ENCODE measurements around the gene GNPTAB. TPM values are rescaled to one million over a fixed set of nuclear protein-coding genes. Genes with fewer than 3 reads are reported as not detected.

The GNPTAB gene
- total and polyA plus RNA-seq, 2 donors (not counting 1 experiment from before 2014, with no cell fraction given), result 10.4 to 79.4 TPM

- H3K9me3 Mint-ChIP-seq (ENCODE audit: insufficient read depth), result no peaks in the 10 kb centered on the region
- H4K20me1 ChIP-seq (ENCODE audit: control insufficient read depth, insufficient read depth, low read length, poor library complexity, severe bottlenecking), result peaks cover 40% of the 10 kb centered on the region
- no peaks in the 10 kb centered on the region for H3K36me3 ChIP-seq (replicated peaks in 1 of 2; ENCODE audit: control extremely low read depth in 1 of 2, control insufficient read depth in 1 of 2, extremely low read depth in 1 of 2, insufficient read depth in 2 of 2, low read length in 1 of 2)
- H3K4me1 ChIP-seq (ENCODE audit: control insufficient read depth in 2 of 2, insufficient read depth in 2 of 2, low read length in 2 of 2), result peaks cover 16 to 40% of the 10 kb centered on the region in 2 donors
- peaks cover 81% of the 10 kb centered on the region for H3K79me2 ChIP-seq (ENCODE audit: control insufficient read depth, insufficient read depth, low read length)
- ATAC-seq (ENCODE audit: low read depth) (no peak), DNase-seq (no peak)
- H3K27me3 ChIP-seq (replicated peaks in 1 of 4; ENCODE audit: control extremely low read depth in 1 of 4, control insufficient read depth in 3 of 4, insufficient read depth in 4 of 4, low read length in 3 of 4), result no peaks in the 10 kb centered on the region
- TF ChIP-seq EZH2 (IDR thresholded peaks at IDR 0.05; ENCODE audit: borderline replicate concordance, insufficient read depth, low read depth, low read length, poor library complexity, severe bottlenecking), result no peak
- TF ChIP-seq CTCF (IDR thresholded peaks at IDR 0.05), result no peak
- H3K4me3 ChIP-seq (ENCODE audit: control extremely low read depth in 1 of 5, extremely low read depth in 1 of 5, insufficient read depth in 1 of 5, low read depth in 2 of 5, low read length in 4 of 5), result no peak overlapping the region
- no peak overlapping the region for H3K9ac ChIP-seq (ENCODE audit: low read length)
- ChIA-PET CTCF (interaction anchor here (1.4 kb wide), 1 partner anchor 18 kb away, joined by 4 read pairs; no protein-coding TSS in a partner anchor), POLR2A (no interaction called here)
- intact Hi-C loops (cut with micrococcal nuclease), result no loop called here
- peaks cover 0 to 1% (median 0%) of the 10 kb centered on the region in 3 donors for H3K9me3 ChIP-seq (ENCODE audit: control extremely low read depth in 1 of 3, control insufficient read depth in 2 of 3, insufficient read depth in 1 of 3, low read length in 2 of 3)
- no peaks in the 10 kb centered on the region for H3K27me3 Mint-ChIP-seq
- no peak overlapping the region for H2AFZ ChIP-seq (ENCODE audit: insufficient read depth, low read depth, low read length, poor library complexity, severe bottlenecking)
- no peak overlapping the region for H3K4me3 Mint-ChIP-seq
- no CpG with 5 or more reads among the region's 1 CpG for WGBS (ENCODE audit: insufficient coverage)
- no peak overlapping the region for H3K4me2 ChIP-seq (replicated peaks; ENCODE audit: low read depth, low read length, poor library complexity, severe bottlenecking)
- no peak overlapping the region for H3K27ac ChIP-seq (ENCODE audit: low read length in 2 of 2)
- peaks cover 55% of the 10 kb centered on the region for H3K4me1 Mint-ChIP-seq
- H3K27ac Mint-ChIP-seq, result no peak overlapping the region
Observed at GRCh38 chr12:101706403-101706802, 124.4 kb downstream of the GNPTAB start.

GRCh38 chr12:101703487-101703886 lies 127.3 kb downstream of the GNPTAB start:
- peak overlapping the region; percentile 4 for H3K4me2 ChIP-seq (replicated peaks; ENCODE audit: low read depth, low read length, poor library complexity, severe bottlenecking)
- no peaks in the 10 kb centered on the region for H3K9me3 ChIP-seq (ENCODE audit: control extremely low read depth in 1 of 3, control insufficient read depth in 2 of 3, insufficient read depth in 1 of 3, low read length in 2 of 3)
- H3K4me3 Mint-ChIP-seq, result no peak overlapping the region
- no peaks in the 10 kb centered on the region for H3K36me3 ChIP-seq (replicated peaks in 1 of 2; ENCODE audit: control extremely low read depth in 1 of 2, control insufficient read depth in 1 of 2, extremely low read depth in 1 of 2, insufficient read depth in 2 of 2, low read length in 1 of 2)
- no peak overlapping the region for H3K9ac ChIP-seq (ENCODE audit: low read length)
- ATAC-seq (ENCODE audit: low read depth) (no peak), DNase-seq (no peak)
- H3K9me3 Mint-ChIP-seq (ENCODE audit: insufficient read depth), result no peaks in the 10 kb centered on the region
- H3K4me1 ChIP-seq (ENCODE audit: control insufficient read depth in 2 of 2, insufficient read depth in 2 of 2, low read length in 2 of 2), result peaks cover 24 to 39% of the 10 kb centered on the region in 2 donors
- H3K27me3 Mint-ChIP-seq, result no peaks in the 10 kb centered on the region
- ChIA-PET POLR2A (no interaction called here), CTCF (interaction anchor here (0.9 to 2.5 kb wide), 3 partner anchors 8 to 59 kb away, joined by 3 to 7 read pairs (median 3); no protein-coding TSS in a partner anchor)
- H3K4me1 Mint-ChIP-seq, result peaks cover 67% of the 10 kb centered on the region
- H4K20me1 ChIP-seq (ENCODE audit: control insufficient read depth, insufficient read depth, low read length, poor library complexity, severe bottlenecking), result peaks cover 22% of the 10 kb centered on the region
- no peak overlapping the region for H2AFZ ChIP-seq (ENCODE audit: insufficient read depth, low read depth, low read length, poor library complexity, severe bottlenecking)
- 80% methylated on average over 1 of the region's 3 CpGs for WGBS (ENCODE audit: insufficient coverage)
- H3K79me2 ChIP-seq (ENCODE audit: control insufficient read depth, insufficient read depth, low read length), result peaks cover 76% of the 10 kb centered on the region
- intact Hi-C loops (cut with micrococcal nuclease), result no loop called here
- H3K27ac ChIP-seq (ENCODE audit: low read length in 2 of 2), result no peak overlapping the region
- H3K27me3 ChIP-seq (replicated peaks in 1 of 4; ENCODE audit: control extremely low read depth in 1 of 4, control insufficient read depth in 3 of 4, insufficient read depth in 4 of 4, low read length in 3 of 4), result no peaks in the 10 kb centered on the region
- TF ChIP-seq CTCF (IDR thresholded peaks at IDR 0.05), result no peak
- TF ChIP-seq EZH2 (IDR thresholded peaks at IDR 0.05; ENCODE audit: borderline replicate concordance, insufficient read depth, low read depth, low read length, poor library complexity, severe bottlenecking), result no peak
- no peak overlapping the region for H3K27ac Mint-ChIP-seq
- no peak overlapping the region for H3K4me3 ChIP-seq (ENCODE audit: control extremely low read depth in 1 of 5, extremely low read depth in 1 of 5, insufficient read depth in 1 of 5, low read depth in 2 of 5, low read length in 4 of 5)
